ENCODE data around the gene NCAM2.

Gene NCAM2

DNA sequence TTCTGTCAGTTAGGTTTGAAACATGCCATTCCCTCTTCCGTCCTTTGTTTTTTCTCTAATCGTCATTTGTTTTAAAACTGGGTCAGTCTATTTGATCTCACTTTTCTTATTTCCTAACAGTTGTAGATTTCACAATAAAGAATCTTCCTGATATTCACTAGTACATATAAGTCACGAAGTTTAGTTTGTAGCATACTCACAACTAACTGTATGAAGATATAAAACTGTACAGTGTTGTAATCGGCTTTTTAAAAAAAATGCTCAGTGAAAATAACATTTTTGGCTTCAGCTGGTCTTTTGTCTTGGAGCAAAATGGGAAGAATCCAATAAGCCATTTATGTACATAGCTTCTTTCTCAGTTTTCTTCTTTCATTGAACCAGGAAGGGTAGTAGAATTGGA is 78.3 kb downstream of the NCAM2 start:
- TF ChIP-seq EZH2 (IDR thresholded peaks at IDR 0.05; ENCODE audit: borderline replicate concordance, low read length), result no peak
- no peak for TF ChIP-seq CTCF (IDR thresholded peaks at IDR 0.05; ENCODE audit: low read length)
- Histone ChIP-seq H3F3A (ENCODE audit: insufficient read depth, low read length) (no peaks in the 10 kb centered on the region), H3K4me3 (ENCODE audit: low read depth, low read length, poor library complexity, severe bottlenecking) (no peak overlapping the region), H4K20me1 (ENCODE audit: insufficient read depth, low read length) (no peaks in the 10 kb centered on the region), H3K9me2 (ENCODE audit: low read depth, low read length) (no peaks in the 10 kb centered on the region), H2AFZ (ENCODE audit: low read length) (no peak overlapping the region), H3K9ac (ENCODE audit: low read length) (no peak overlapping the region), H3K27ac (ENCODE audit: low read depth, low read length, poor library complexity, severe bottlenecking) (no peak overlapping the region), H3K4me2 (ENCODE audit: low read length) (no peak overlapping the region), H3K36me3 (ENCODE audit: insufficient read depth, low read length) (no peaks in the 10 kb centered on the region), H3K27me3 (ENCODE audit: insufficient read depth, low read length) (no peaks in the 10 kb centered on the region), H3K4me1 (ENCODE audit: insufficient read depth, low read length, severe bottlenecking) (no peaks in the 10 kb centered on the region), H3K9me3 (ENCODE audit: low read length) (no peaks in the 10 kb centered on the region), H3K79me2 (ENCODE audit: insufficient read depth, low read length) (no peaks in the 10 kb centered on the region)

DNA sequence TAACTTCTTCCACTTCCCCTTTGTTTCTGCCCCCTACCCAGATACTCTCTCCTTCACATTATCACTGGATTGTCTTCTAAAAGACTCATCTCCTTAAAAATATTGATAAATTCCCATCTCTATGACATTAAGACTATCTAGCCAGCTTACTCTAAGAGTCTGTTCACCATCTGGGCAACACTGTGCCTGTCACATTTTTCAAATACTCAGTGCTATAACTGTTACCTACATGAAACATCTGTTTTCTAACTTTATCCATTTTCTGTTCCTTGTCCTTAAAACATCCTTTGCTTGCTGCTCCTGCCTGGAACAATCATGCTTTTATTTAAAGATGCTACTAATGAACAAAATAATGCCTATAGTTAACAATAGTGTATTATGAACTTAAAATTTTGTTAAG is 81.4 kb downstream of the NCAM2 start:
- H3F3A ChIP-seq (ENCODE audit: insufficient read depth, low read length), result no peaks in the 10 kb centered on the region
- H3K9me2 ChIP-seq (ENCODE audit: low read depth, low read length), result no peaks in the 10 kb centered on the region
- H3K4me3 ChIP-seq (ENCODE audit: low read depth, low read length, poor library complexity, severe bottlenecking), result no peak overlapping the region
- no peaks in the 10 kb centered on the region for H3K36me3 ChIP-seq (ENCODE audit: insufficient read depth, low read length)
- no peaks in the 10 kb centered on the region for H3K9me3 ChIP-seq (ENCODE audit: low read length)
- H3K27me3 ChIP-seq (ENCODE audit: insufficient read depth, low read length), result no peaks in the 10 kb centered on the region
- TF ChIP-seq CTCF (IDR thresholded peaks at IDR 0.05; ENCODE audit: low read length) (no peak), EZH2 (IDR thresholded peaks at IDR 0.05; ENCODE audit: borderline replicate concordance, low read length) (no peak)
- H3K9ac ChIP-seq (ENCODE audit: low read length), result no peak overlapping the region
- H3K79me2 ChIP-seq (ENCODE audit: insufficient read depth, low read length), result no peaks in the 10 kb centered on the region
- no peak overlapping the region for H3K4me2 ChIP-seq (ENCODE audit: low read length)
- H3K27ac ChIP-seq (ENCODE audit: low read depth, low read length, poor library complexity, severe bottlenecking), result no peak overlapping the region
- no peaks in the 10 kb centered on the region for H3K4me1 ChIP-seq (ENCODE audit: insufficient read depth, low read length, severe bottlenecking)
- no peak overlapping the region for H2AFZ ChIP-seq (ENCODE audit: low read length)
- H4K20me1 ChIP-seq (ENCODE audit: insufficient read depth, low read length), result no peaks in the 10 kb centered on the region

GRCh38 chr21:21084179-21084578 is 86.0 kb downstream of the NCAM2 start:
- no peak overlapping the region for H3K4me2 ChIP-seq (ENCODE audit: low read length)
- no peak overlapping the region for H3K9ac ChIP-seq (ENCODE audit: low read length)
- no peak overlapping the region for H3K4me3 ChIP-seq (ENCODE audit: low read depth, low read length, poor library complexity, severe bottlenecking)
- no peak overlapping the region for H2AFZ ChIP-seq (ENCODE audit: low read length)
- H3F3A ChIP-seq (ENCODE audit: insufficient read depth, low read length), result no peaks in the 10 kb centered on the region
- H3K27me3 ChIP-seq (ENCODE audit: insufficient read depth, low read length), result no peaks in the 10 kb centered on the region
- H3K27ac ChIP-seq (ENCODE audit: low read depth, low read length, poor library complexity, severe bottlenecking), result no peak overlapping the region
- H3K79me2 ChIP-seq (ENCODE audit: insufficient read depth, low read length), result no peaks in the 10 kb centered on the region
- H3K36me3 ChIP-seq (ENCODE audit: insufficient read depth, low read length), result no peaks in the 10 kb centered on the region
- TF ChIP-seq EZH2 (IDR thresholded peaks at IDR 0.05; ENCODE audit: borderline replicate concordance, low read length), result no peak
- H4K20me1 ChIP-seq (ENCODE audit: insufficient read depth, low read length), result no peaks in the 10 kb centered on the region
- H3K9me3 ChIP-seq (ENCODE audit: low read length), result no peaks in the 10 kb centered on the region
- no peaks in the 10 kb centered on the region for H3K9me2 ChIP-seq (ENCODE audit: low read depth, low read length)
- H3K4me1 ChIP-seq (ENCODE audit: insufficient read depth, low read length, severe bottlenecking), result no peaks in the 10 kb centered on the region

- H3K36me3 ChIP-seq (ENCODE audit: insufficient read depth, low read length), result no peaks in the 10 kb centered on the region
- no peaks in the 10 kb centered on the region for H3K79me2 ChIP-seq (ENCODE audit: insufficient read depth, low read length)
- no peaks in the 10 kb centered on the region for H3F3A ChIP-seq (ENCODE audit: insufficient read depth, low read length)
- no peak for TF ChIP-seq CTCF (IDR thresholded peaks at IDR 0.05; ENCODE audit: low read length)
- TF ChIP-seq EZH2 (IDR thresholded peaks at IDR 0.05; ENCODE audit: borderline replicate concordance, low read length), result no peak
- H3K4me2 ChIP-seq (ENCODE audit: low read length), result no peak overlapping the region
- no peaks in the 10 kb centered on the region for H3K27me3 ChIP-seq (ENCODE audit: insufficient read depth, low read length)
- no peak overlapping the region for H3K27ac ChIP-seq (ENCODE audit: low read depth, low read length, poor library complexity, severe bottlenecking)
- no peaks in the 10 kb centered on the region for H4K20me1 ChIP-seq (ENCODE audit: insufficient read depth, low read length)
- H3K9me3 ChIP-seq (ENCODE audit: low read length), result no peaks in the 10 kb centered on the region
- no peaks in the 10 kb centered on the region for H3K4me1 ChIP-seq (ENCODE audit: insufficient read depth, low read length, severe bottlenecking)
- no peak overlapping the region for H2AFZ ChIP-seq (ENCODE audit: low read length)
- no peak overlapping the region for H3K4me3 ChIP-seq (ENCODE audit: low read depth, low read length, poor library complexity, severe bottlenecking)
- H3K9ac ChIP-seq (ENCODE audit: low read length), result no peak overlapping the region
- H3K9me2 ChIP-seq (ENCODE audit: low read depth, low read length), result no peaks in the 10 kb centered on the region
These were observed 87.0 kb downstream of the NCAM2 start for GRCh38 chr21:21085206-21085605.

All from OCI-LY1 (cell line).